ENCODE data around the gene ARHGAP19.
A peak's percentile ranks its signal among the peaks of the same experiment; 100 is the strongest.

The ARHGAP19 gene

DNA sequence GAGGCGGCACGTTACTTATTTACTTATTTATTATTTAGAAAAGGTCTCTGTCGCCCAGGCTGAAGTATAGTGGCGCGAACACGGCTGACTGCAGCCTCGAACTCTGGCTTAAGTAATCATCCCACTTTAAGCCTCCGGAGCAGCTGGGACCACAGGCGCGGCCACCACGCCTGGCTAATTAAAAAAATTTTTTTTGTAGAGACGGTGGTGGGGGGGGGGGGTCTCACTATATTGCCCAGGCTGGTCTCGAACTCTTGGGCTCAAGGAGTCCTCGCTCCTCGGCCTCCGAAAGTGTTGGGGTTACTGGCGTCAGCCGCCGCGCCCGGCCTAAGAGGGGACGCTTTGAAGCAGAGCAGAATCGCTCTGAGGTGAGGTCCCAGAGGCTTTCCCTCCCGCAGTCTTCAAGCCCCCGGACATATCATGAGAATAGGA is 42.8 kb upstream of the ARHGAP19 start:
- TF ChIP-seq ZFX (IDR thresholded peaks at IDR 0.05; ENCODE audit: borderline replicate concordance) = no peak
- TF ChIP-seq, protein P1, sequence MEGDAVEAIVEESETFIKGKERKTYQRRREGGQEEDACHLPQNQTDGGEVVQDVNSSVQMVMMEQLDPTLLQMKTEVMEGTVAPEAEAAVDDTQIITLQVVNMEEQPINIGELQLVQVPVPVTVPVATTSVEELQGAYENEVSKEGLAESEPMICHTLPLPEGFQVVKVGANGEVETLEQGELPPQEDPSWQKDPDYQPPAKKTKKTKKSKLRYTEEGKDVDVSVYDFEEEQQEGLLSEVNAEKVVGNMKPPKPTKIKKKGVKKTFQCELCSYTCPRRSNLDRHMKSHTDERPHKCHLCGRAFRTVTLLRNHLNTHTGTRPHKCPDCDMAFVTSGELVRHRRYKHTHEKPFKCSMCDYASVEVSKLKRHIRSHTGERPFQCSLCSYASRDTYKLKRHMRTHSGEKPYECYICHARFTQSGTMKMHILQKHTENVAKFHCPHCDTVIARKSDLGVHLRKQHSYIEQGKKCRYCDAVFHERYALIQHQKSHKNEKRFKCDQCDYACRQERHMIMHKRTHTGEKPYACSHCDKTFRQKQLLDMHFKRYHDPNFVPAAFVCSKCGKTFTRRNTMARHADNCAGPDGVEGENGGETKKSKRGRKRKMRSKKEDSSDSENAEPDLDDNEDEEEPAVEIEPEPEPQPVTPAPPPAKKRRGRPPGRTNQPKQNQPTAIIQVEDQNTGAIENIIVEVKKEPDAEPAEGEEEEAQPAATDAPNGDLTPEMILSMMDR (IDR thresholded peaks at IDR 0.05) = no peak
- H3K27ac ChIP-seq = peak overlapping the region; percentile 88

DNA sequence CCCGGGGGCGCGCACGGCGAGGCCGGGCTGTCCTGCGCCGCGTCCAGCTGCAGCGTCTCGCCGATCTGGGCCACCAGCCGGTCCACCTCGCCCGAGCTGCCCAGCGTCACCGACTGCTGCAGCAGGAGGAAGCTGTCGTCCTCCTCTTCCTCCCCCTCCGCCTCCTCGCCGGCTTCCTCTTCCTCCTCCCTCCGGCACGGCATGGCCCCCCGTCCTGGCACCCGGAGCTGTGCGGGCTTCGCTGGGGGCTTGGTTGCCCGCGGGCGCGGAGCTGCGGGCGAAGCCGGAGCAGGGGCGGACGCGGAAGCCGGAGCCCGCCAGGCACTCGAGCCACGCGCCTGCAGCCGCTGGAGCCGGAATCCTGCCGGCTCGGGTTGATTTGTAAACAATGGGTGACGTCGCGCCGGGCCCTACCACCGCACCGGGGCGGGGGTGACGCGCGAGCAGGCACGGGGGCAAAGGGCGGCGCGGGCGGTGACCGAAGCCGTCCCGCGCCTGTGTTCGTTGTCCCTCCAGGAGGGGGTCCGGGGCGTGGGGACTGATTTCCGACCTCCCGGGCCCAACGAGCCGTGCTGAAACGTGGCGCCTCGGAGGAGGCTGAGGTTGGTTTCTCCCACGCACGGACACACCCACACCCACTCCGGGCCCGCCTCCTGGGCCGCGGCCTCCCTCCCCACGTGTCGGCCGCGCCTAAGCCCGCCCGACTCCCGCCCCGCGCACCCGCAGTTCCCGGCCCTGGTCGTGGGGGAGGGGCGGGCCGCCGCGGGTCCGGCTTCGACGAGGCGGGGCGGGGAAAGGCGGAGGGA is 42.1 kb upstream of the ARHGAP19 start, which contains the start of gene FRAT2:
TSS of gene FRAT2 (minus strand) at position 360 of the 806 bp plus-strand sequence. CDS start at position 203, 157 bp downstream.
- no peak for TF ChIP-seq ZFX (IDR thresholded peaks at IDR 0.05; ENCODE audit: borderline replicate concordance)
- TF ChIP-seq, protein P1 (IDR thresholded peaks at IDR 0.05) = no peak
- peak within 1 kb of the TSS; percentile 88 for H3K27ac ChIP-seq

- peak overlapping the region; percentile 88 for H3K27ac ChIP-seq
- no peak for TF ChIP-seq ZFX (IDR thresholded peaks at IDR 0.05; ENCODE audit: borderline replicate concordance)
- TF ChIP-seq, protein P1 (IDR thresholded peaks at IDR 0.05) = no peak
These were observed 41.3 kb upstream of the ARHGAP19 start for GRCh38 chr10:97333601-97334369.

DNA sequence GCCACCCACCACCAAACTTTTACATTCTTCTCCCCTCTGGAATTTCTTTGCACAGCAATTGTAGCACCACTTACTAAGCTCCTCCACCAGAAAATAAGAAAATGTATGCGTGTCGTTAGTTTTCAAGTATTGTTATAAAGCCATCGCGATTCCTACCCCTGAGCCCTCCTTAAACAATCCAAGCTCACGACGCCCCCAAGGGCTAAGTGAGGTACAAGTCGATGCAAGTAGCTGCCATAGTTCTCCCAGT is 40.8 kb upstream of the ARHGAP19 start:
- H3K27ac ChIP-seq = no peak overlapping the region
- TF ChIP-seq ZFX (IDR thresholded peaks at IDR 0.05; ENCODE audit: borderline replicate concordance) = no peak
- TF ChIP-seq, protein P1 (IDR thresholded peaks at IDR 0.05) = no peak

GRCh38 chr10:97332591-97333350 is 40.3 kb upstream of the ARHGAP19 start:
- TF ChIP-seq ZFX (IDR thresholded peaks at IDR 0.05; ENCODE audit: borderline replicate concordance) = no peak
- TF ChIP-seq, protein P1 (IDR thresholded peaks at IDR 0.05) = no peak
- no peak overlapping the region for H3K27ac ChIP-seq

GRCh38 chr10:97331153-97331703 is 38.8 kb upstream of the ARHGAP19 start:
- no peak overlapping the region for H3K27ac ChIP-seq
- no peak for TF ChIP-seq ZFX (IDR thresholded peaks at IDR 0.05; ENCODE audit: borderline replicate concordance)

DNA sequence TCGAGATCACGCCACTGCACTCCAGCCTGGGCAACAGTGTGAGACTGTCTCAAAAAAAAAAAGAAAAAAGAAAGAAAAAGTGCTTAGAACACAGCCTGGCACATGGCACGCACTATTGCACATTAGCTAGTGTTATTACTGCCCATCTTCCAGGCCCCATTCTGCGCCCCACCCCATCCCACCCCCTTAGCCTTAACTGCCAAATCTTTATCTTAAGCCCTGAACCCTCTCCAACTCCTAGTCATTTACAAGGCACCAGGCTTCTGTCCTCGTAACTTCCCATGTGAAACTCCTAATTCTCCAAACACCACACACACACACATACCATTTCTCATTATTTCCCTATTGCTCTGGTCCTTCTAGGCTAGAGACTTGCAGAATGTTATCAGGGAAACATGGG is 37.3 kb upstream of the ARHGAP19 start:
- no peak for TF ChIP-seq ZFX (IDR thresholded peaks at IDR 0.05; ENCODE audit: borderline replicate concordance)
- TF ChIP-seq, protein P1 (IDR thresholded peaks at IDR 0.05) = no peak
- peak overlapping the region; percentile 81 for H3K27ac ChIP-seq
